GM12878 (cell line): ENCODE measurements around the gene TMC4. TPM values are rescaled to one million over a fixed set of nuclear protein-coding genes. Genes with fewer than 3 reads are reported as not detected.

Experiments
- ATAC-seq: fragments of 200-7000 bp; cut with Tn5 transposase; 3 replicates; pipeline ENCODE4 v1.9.1; 2020; ENCODE audit warnings: mild to moderate bottlenecking, moderate library complexity
- BruUV-seq: library from RNA; stranded (reverse); fragments of 400-500 nt; replicated peaks from 2 replicates; lab custom pipeline; 2021; lab: Mats Ljungman, UMichigan
- CTCF ChIA-PET: fragments of 300-600 bp; sonication (Branson Sonifier 250); formaldehyde crosslinking; extraction: SDS; loops from one replicate; lab custom pipeline; 2021; ENCODE audit warnings: inconsistent platforms; lab: Yijun Ruan, JAX
- POLR2A ChIA-PET: fragments of 350-600 bp; formaldehyde crosslinking; extraction: SDS; loops from one replicate; lab custom pipeline; 2021; ENCODE audit warnings: inconsistent platforms; lab: Charles Lee
- RAD21 ChIA-PET: fragments of 300-600 bp; sonication (Branson Sonifier 250); formaldehyde crosslinking; loops from one replicate; lab custom pipeline; 2023; ENCODE audit warnings: antibody characterized with exemption; ENCODE audit not compliant: unreplicated experiment; lab: Charles Lee
- SMC1A ChIA-PET: fragments of 300-600 bp; sonication (Branson Sonifier 250); formaldehyde crosslinking; loops from one replicate; lab custom pipeline; 2023; ENCODE audit not compliant: unreplicated experiment, uncharacterized antibody; lab: Charles Lee
- DNase-seq: peaks from one replicate; pipeline ENCODE4 v3.0.0-alpha.2; 2011; ENCODE audit warnings: low read depth, low spot score
- FAIRE-seq: peaks from 3 replicates; lab custom pipeline; 2011; peaks lifted over from hg19 to GRCh38; lab: Jason Lieb, UNC
- H2AFZ ChIP-seq: 2 replicates; pipeline ENCODE4 v1.6.0; 2011; ENCODE audit warnings: low read depth, low read length, control low read depth; ENCODE audit not compliant: control insufficient read depth
- H3K27ac ChIP-seq: 2 replicates; pipeline ENCODE4 v1.5.1; 2011; ENCODE audit warnings: control low read depth; ENCODE audit not compliant: control insufficient read depth, insufficient read depth
- H3K27me3 ChIP-seq, 2 experiments: replicated peaks in 1 of 2; 2 replicates each; pipeline versions ENCODE4 v1.6.0 to v1.6.1; 2011; ENCODE audit warnings: low read length in 1 of 2; ENCODE audit not compliant: control insufficient read depth in 2 of 2, insufficient read depth in 2 of 2
- H3K36me3 ChIP-seq, 2 experiments: 2 replicates each; pipeline ENCODE4 v1.5.1; 2011; ENCODE audit warnings: low read length in 1 of 2; ENCODE audit not compliant: control insufficient read depth in 2 of 2, insufficient read depth in 2 of 2
- H3K4me1 ChIP-seq: 2 replicates; pipeline ENCODE4 v1.6.1; 2011; ENCODE audit warnings: mild to moderate bottlenecking, low read length, moderate library complexity, mixed read lengths; ENCODE audit not compliant: control insufficient read depth, insufficient read depth
- H3K4me2 ChIP-seq: 2 replicates; pipeline ENCODE4 v1.6.0; 2011; ENCODE audit warnings: control low read depth; ENCODE audit not compliant: control insufficient read depth, insufficient read depth
- H3K4me3 ChIP-seq: fragments of 200-600 bp; sonication (generic); 2 replicates; pipeline ENCODE4 v1.5.1; 2016
- H3K79me2 ChIP-seq: 2 replicates; pipeline ENCODE4 v1.6.0; 2011; ENCODE audit warnings: low read length; ENCODE audit not compliant: control insufficient read depth, insufficient read depth
- H3K9ac ChIP-seq: 2 replicates; pipeline ENCODE4 v1.8.0; 2011; ENCODE audit warnings: low read length, control low read depth, mixed read lengths; ENCODE audit not compliant: control insufficient read depth, insufficient read depth
- H3K9me3 ChIP-seq: replicated peaks from 3 replicates; pipeline ENCODE4 v1.5.1; 2011; ENCODE audit warnings: mild to moderate bottlenecking, low read length; ENCODE audit not compliant: control insufficient read depth, insufficient read depth
- H4K20me1 ChIP-seq: 2 replicates; pipeline ENCODE4 v1.6.0; 2011; ENCODE audit not compliant: control insufficient read depth, insufficient read depth
- CHD1 ChIP-seq: IDR thresholded peaks from 2 replicates; pipeline ENCODE4 v1.6.1; 2012; ENCODE audit warnings: low read depth, low read length, improper control_type of control experiment
- E2F4 ChIP-seq: IDR thresholded peaks from 2 replicates; pipeline ENCODE4 v1.6.1; 2012; ENCODE audit warnings: low read depth, low read length, improper control_type of control experiment
- MXI1 ChIP-seq: fragments of 150-350 bp; IDR thresholded peaks from 2 replicates; pipeline ENCODE4 v1.6.1; 2011; ENCODE audit warnings: low read depth, mild to moderate bottlenecking, inconsistent platforms, low read length, improper control_type of control experiment
- NKRF ChIP-seq: fragments of 450-650 bp; conservative IDR thresholded peaks from 2 replicates; pipeline ENCODE4 v1.6.1; 2017; ENCODE audit warnings: mild to moderate bottlenecking, moderate library complexity
- PAX5 ChIP-seq: IDR thresholded peaks from 2 replicates; pipeline ENCODE4 v1.6.1; 2011; ENCODE audit warnings: low read depth, low read length, borderline replicate concordance
- YBX1 ChIP-seq: fragments of 450-650 bp; IDR thresholded peaks from 2 replicates; pipeline ENCODE4 v1.6.1; 2016; ENCODE audit warnings: antibody characterized with exemption
- ZNF24 ChIP-seq: fragments of 450-650 bp; IDR thresholded peaks from 2 replicates; pipeline ENCODE4 v1.6.1; 2017; ENCODE audit warnings: antibody characterized with exemption, mild to moderate bottlenecking
- whole genome bisulfite sequencing: methylation state at CpG from one replicate; pipeline ENCODE4 v1.1.6; 2016; ENCODE audit warnings: low lambda C conversion rate; ENCODE audit not compliant: insufficient replicate concordance, insufficient coverage; ENCODE audit errors: missing lambda C conversion rate; 5-methylcytosine and 5-hydroxymethylcytosine counted together
- in situ Hi-C: fragments of 300-500 bp; cut with MboI; formaldehyde crosslinking; loops from 9 replicates; pipeline ENCODE4 v1.14.3; 2018; ENCODE audit warnings: mixed read lengths
- intact Hi-C: fragments of 100-400 bp; cut with micrococcal nuclease; formaldehyde crosslinking; loops from one replicate; pipeline ENCODE4 v1.14.2; 2022; ENCODE audit not compliant: unreplicated experiment
- polyA plus RNA-seq, 11 experiments: library from polyadenylated mRNA; depleted of rRNA in 4 of 11; unstranded in 6 of 11; stranded (reverse) in 5 of 11; fragments of >200 nt; fragmentation: Nextera tagmentation in 4 of 11; fragmentation: Illumina TruSeq in 1 of 11; extraction: Ambion mirVana in 4 of 11; extraction: Trizol in 1 of 11; gene quantifications; 1 replicate in 1 of 11; 2 replicates in 10 of 11; pipeline versions ENCODE4 v1.2.1 to v1.2.3, GENCODE V29; 2011 to 2016; ENCODE audit warnings: inconsistent platforms in 2 of 11, missing spikeins in 2 of 11, low read depth in 1 of 11
- total RNA-seq, 4 experiments: library from RNA; depleted of rRNA in 3 of 4; stranded (reverse); fragments of >200 nt in 3 of 4; fragmentation: Illumina TruSeq in 1 of 4; extraction: Trizol in 1 of 4; gene quantifications; 2 replicates each; pipeline versions ENCODE4 v1.2.1 to v1.2.3, GENCODE V29; 2013 to 2021

Gene TMC4
- total and polyA plus RNA-seq, 10 of the 15 experiments (the other 5 are each of a cell fraction or from before 2014, with no cell fraction given), result 0.33 to 0.83 (median 0.74) TPM; not detected in 7

- FAIRE-seq (no peak), DNase-seq (no peak), ATAC-seq (peak; percentile 18)
- Histone ChIP-seq H3K79me2 (peaks cover 8% of the 10 kb centered on the region), H3K4me2 (peak overlapping the region; percentile 1; the same call in 1 of the 2 replicates), H4K20me1 (no peaks in the 10 kb centered on the region), H3K4me1 (peaks cover 4% of the 10 kb centered on the region; the same call in 1 of the 2 replicates), H3K4me3 (no peak overlapping the region), H3K27me3 (no peaks in the 10 kb centered on the region), H2AFZ (no peak overlapping the region; the same call in 1 of the 2 replicates), H3K9ac (no peak overlapping the region), H3K36me3 (no peaks in the 10 kb centered on the region; a peak in 1 of 4 replicates), H3K27ac (no peak overlapping the region), H3K9me3 (no peaks in the 10 kb centered on the region; the same call in 2 of the 3 replicates)
- 14% methylated on average over 22 of the region's 35 CpGs for WGBS
- BruUV-seq, result no TSS peak
- ChIA-PET POLR2A (no interaction called here), CTCF (no interaction called here), SMC1A (interaction anchor here (1.5 kb wide), 1 partner anchor 27 kb away, joined by 4 read pairs; the partner anchor contains the start of gene MBOAT7), RAD21 (no interaction called here)
- in situ Hi-C loops (no loop called here), intact Hi-C loops (no loop called here)
- TF ChIP-seq E2F4, result no peak
- 0 out of 2 replicates have a peak, but pooled peaks have one; percentile 32 for TF ChIP-seq NKRF
- no peak for TF ChIP-seq CHD1
- no peak for TF ChIP-seq PAX5
- no peak for TF ChIP-seq YBX1
- TF ChIP-seq ZNF24, result no peak
- TF ChIP-seq MXI1, result no peak
These were observed 10.6 kb downstream of the TMC4 start for GRCh38 chr19:54162241-54162805.
